ENCODE results near the gene F5.

DNA sequence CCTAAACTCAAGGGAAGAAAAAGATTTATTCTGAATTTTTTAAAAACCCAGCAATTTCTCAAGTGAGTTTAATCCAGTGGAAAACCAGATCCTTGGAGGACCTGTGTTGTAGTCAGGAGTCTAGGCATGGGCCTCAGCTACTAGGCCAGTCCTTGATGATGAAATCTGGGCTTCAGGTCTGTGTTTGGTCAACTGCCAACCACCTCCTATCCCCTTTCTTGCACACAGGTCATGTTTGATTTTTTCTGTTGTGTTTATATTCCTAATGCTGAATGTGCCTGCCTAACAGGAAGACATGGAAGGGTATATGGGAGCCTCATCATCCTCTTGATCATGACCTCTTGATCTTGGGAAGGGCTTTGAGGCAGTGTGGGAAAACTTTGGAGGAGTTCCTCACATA lies 62.4 kb downstream of the F5 start:
- no peak for TF ChIP-seq FOXM1 (IDR thresholded peaks at IDR 0.05; ENCODE audit: borderline replicate concordance)
- TF ChIP-seq ELF4 (IDR thresholded peaks at IDR 0.05) = no peak
- no peak for TF ChIP-seq FOXA1 (IDR thresholded peaks at IDR 0.05)
- TF ChIP-seq SP1 (IDR thresholded peaks at IDR 0.05) = no peak
- no peak for TF ChIP-seq ARNT (IDR thresholded peaks at IDR 0.05)
- no peak for TF ChIP-seq HDGF (IDR thresholded peaks at IDR 0.05; ENCODE audit: borderline replicate concordance)
- TF ChIP-seq BHLHE40 (IDR thresholded peaks at IDR 0.05; ENCODE audit: borderline replicate concordance) = no peak
- no peak for TF ChIP-seq SUZ12 (IDR thresholded peaks at IDR 0.05)
- TF ChIP-seq ZNF384 (IDR thresholded peaks at IDR 0.05) = no peak
- TF ChIP-seq CTBP1 (IDR thresholded peaks at IDR 0.05; ENCODE audit: borderline replicate concordance) = no peak
- TF ChIP-seq NFRKB (IDR thresholded peaks at IDR 0.05) = no peak
- TF ChIP-seq FOXK2 (IDR thresholded peaks at IDR 0.05) = no peak
